Hepatocyte (in vitro differentiated cells): ENCODE measurements around the gene CASTOR1. TPM values are rescaled to one million over a fixed set of nuclear protein-coding genes. Genes with fewer than 3 reads are reported as not detected.

Source experiments
- DNase-seq: peaks from one replicate; pipeline ENCODE4 v3.0.0-alpha.2; 2016; ENCODE audit warnings: low spot score
- H2AFZ ChIP-seq: fragments of 200-600 bp; sonication (generic); 2 replicates; pipeline ENCODE4 v1.6.0; 2016; ENCODE audit warnings: antibody characterized with exemption, mild to moderate bottlenecking
- H3K27ac ChIP-seq: fragments of 200-600 bp; sonication (generic); 2 replicates; pipeline ENCODE4 v1.5.1; 2016; ENCODE audit warnings: mild to moderate bottlenecking
- H3K27me3 ChIP-seq: fragments of 200-600 bp; sonication (generic); 2 replicates; pipeline ENCODE4 v1.6.1; 2016
- H3K36me3 ChIP-seq: fragments of 200-600 bp; sonication (generic); replicated peaks from 2 replicates; pipeline ENCODE4 v1.5.1; 2016; ENCODE audit warnings: low read depth; ENCODE audit not compliant: insufficient read depth
- H3K4me1 ChIP-seq: fragments of 200-600 bp; sonication (generic); 2 replicates; pipeline ENCODE4 v1.5.1; 2016; ENCODE audit warnings: mild to moderate bottlenecking, moderate library complexity; ENCODE audit not compliant: insufficient read depth
- H3K4me2 ChIP-seq: fragments of 200-600 bp; sonication (generic); 2 replicates; pipeline ENCODE4 v1.6.0; 2016
- H3K4me3 ChIP-seq: fragments of 200-600 bp; sonication (generic); 2 replicates; pipeline ENCODE4 v1.5.1; 2016; ENCODE audit warnings: mild to moderate bottlenecking
- H3K79me2 ChIP-seq: fragments of 200-600 bp; sonication (generic); 2 replicates; pipeline ENCODE4 v1.6.0; 2017; ENCODE audit warnings: mild to moderate bottlenecking
- H3K9me2 ChIP-seq: fragments of 200-600 bp; sonication (generic); replicated peaks from 2 replicates; pipeline ENCODE4 v1.6.0; 2017; ENCODE audit warnings: mild to moderate bottlenecking; ENCODE audit not compliant: insufficient read depth
- H3K9me3 ChIP-seq: fragments of 200-600 bp; sonication (generic); 2 replicates; pipeline ENCODE4 v1.5.1; 2016; ENCODE audit warnings: low read depth, mild to moderate bottlenecking
- H4K20me1 ChIP-seq: fragments of 200-600 bp; sonication (generic); 2 replicates; pipeline ENCODE4 v1.6.0; 2016; ENCODE audit warnings: mild to moderate bottlenecking; ENCODE audit not compliant: insufficient read depth, poor library complexity, severe bottlenecking
- EZH2 ChIP-seq: fragments of 200-600 bp; sonication (generic); IDR thresholded peaks from 2 replicates; pipeline ENCODE4 v1.6.1; 2016; ENCODE audit warnings: antibody characterized with exemption, mild to moderate bottlenecking, borderline replicate concordance
- EZH2phosphoT487 ChIP-seq: fragments of 200-600 bp; sonication (generic); IDR thresholded peaks from one replicate; pipeline ENCODE4 v1.6.1; 2018; ENCODE audit warnings: antibody characterized with exemption, mild to moderate bottlenecking, low read depth, moderate library complexity; ENCODE audit not compliant: unreplicated experiment, severe bottlenecking
- WGBS: methylation state at CpG from one replicate; pipeline ENCODE4 v1.1.6; 2016; ENCODE audit warnings: low lambda C conversion rate; ENCODE audit errors: missing lambda C conversion rate; 5-methylcytosine and 5-hydroxymethylcytosine counted together
- polyA plus RNA-seq: library from polyadenylated mRNA; unstranded; fragments of >200 nt; fragmentation: Nextera tagmentation; extraction: Ambion mirVana; gene quantifications from 2 replicates; pipeline ENCODE4 v1.2.1, GENCODE V29; 2016
- total RNA-seq: library from RNA; depleted of rRNA; stranded (reverse); fragments of >200 nt; gene quantifications from 2 replicates; pipeline ENCODE4 v1.2.3, GENCODE V29; 2014
- TF ChIP-seq, protein P1 (sequence below): fragments of 200-600 bp; sonication (generic); IDR thresholded peaks from 2 replicates; pipeline ENCODE4 v1.5.1; 2016; ENCODE audit warnings: antibody characterized with exemption, mild to moderate bottlenecking; ENCODE audit not compliant: poor library complexity

CASTOR1 gene
- total and polyA plus RNA-seq, 2 experiments from 2014 or later: 30.9 to 53.5 TPM

DNA sequence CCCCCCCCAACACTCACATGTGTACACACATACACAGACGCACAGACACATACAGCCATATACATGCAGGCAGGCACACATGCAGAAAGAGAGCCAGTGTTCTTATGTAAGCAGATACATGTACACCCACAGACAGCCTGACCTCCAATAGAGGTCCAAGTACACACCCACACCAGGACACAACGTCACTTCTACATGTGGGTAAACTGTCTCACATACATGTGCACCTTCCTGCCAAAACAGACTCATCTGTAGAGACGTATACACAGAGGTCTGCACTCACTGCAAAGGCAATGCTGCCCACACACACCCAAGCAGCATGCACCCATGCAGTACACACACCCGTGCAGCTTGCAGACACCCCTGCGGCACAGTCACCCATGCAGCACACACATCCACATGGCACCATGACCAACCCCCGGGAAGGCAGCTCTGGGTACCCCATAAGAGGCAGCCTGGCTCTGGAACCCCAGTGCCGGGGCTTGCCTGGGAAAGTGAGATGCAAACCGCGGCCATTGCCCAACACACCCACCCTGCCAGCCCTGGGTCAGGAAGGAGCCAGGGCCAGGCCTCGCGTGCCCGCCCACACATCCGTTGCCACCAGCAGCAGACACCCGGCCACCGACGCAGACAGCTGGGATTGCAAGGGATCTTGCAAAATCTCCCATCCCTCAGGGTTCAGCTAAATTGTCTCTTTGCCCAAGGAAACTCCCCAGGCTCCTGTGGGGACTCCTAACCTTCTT lies 10.1 kb downstream of the CASTOR1 start:
- H3K79me2 ChIP-seq: no peaks in the 10 kb centered on the region
- no peak for DNase-seq
- H3K36me3 ChIP-seq: no peaks in the 10 kb centered on the region
- H3K9me2 ChIP-seq: no peaks in the 10 kb centered on the region
- no peak overlapping the region for H3K4me2 ChIP-seq
- peaks cover 7% of the 10 kb centered on the region for H3K4me1 ChIP-seq
- no peaks in the 10 kb centered on the region for H4K20me1 ChIP-seq
- H3K27ac ChIP-seq: no peak overlapping the region
- no peak overlapping the region for H2AFZ ChIP-seq
- no peak for TF ChIP-seq EZH2phosphoT487
- no peak for TF ChIP-seq EZH2
- TF ChIP-seq, protein P1, sequence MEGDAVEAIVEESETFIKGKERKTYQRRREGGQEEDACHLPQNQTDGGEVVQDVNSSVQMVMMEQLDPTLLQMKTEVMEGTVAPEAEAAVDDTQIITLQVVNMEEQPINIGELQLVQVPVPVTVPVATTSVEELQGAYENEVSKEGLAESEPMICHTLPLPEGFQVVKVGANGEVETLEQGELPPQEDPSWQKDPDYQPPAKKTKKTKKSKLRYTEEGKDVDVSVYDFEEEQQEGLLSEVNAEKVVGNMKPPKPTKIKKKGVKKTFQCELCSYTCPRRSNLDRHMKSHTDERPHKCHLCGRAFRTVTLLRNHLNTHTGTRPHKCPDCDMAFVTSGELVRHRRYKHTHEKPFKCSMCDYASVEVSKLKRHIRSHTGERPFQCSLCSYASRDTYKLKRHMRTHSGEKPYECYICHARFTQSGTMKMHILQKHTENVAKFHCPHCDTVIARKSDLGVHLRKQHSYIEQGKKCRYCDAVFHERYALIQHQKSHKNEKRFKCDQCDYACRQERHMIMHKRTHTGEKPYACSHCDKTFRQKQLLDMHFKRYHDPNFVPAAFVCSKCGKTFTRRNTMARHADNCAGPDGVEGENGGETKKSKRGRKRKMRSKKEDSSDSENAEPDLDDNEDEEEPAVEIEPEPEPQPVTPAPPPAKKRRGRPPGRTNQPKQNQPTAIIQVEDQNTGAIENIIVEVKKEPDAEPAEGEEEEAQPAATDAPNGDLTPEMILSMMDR: no peak
- 90% methylated on average over 16 of the region's 16 CpGs for WGBS
- H3K27me3 ChIP-seq: no peaks in the 10 kb centered on the region
- H3K4me3 ChIP-seq: no peak overlapping the region
- H3K9me3 ChIP-seq: no peaks in the 10 kb centered on the region

DNA sequence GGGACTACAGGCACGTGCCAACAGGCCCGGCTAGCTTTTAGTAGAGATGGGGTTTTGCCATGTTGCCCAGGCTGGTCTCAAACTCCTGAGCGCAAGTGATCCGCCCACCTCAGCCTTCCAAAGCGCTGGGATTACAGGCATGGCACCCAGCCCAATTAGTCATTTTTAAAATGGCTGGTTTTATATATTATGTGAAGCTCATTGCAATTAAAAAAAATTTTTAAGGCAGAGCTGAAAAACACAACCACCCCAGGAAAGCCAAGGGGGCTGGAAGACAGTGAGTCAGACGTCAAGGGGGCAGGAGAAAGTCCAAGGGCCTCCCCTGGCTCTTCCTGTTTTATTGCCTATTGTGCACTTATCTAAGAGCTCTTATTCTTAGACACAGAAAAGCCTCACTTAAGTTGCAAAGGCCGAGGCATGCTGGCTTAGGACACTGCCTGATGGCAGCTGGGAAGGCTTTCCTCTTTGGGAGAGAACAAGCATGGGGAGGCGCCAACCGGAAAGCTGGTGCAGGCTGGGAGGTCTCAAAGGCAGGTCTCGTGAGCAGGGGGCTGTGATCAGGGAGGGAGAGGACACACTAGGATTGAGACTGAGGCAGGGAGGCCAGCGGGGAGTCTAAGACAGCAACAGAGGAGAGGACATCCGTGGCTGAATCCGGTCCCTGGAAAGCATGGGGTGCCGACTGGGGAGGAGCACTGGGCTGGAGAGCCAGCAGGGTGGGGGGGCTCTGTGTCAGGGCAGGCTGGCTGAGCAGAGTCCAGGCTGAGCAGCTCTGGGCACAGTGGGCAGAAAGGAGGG lies 11.6 kb downstream of the CASTOR1 start:
- Histone ChIP-seq H3K36me3 (no peaks in the 10 kb centered on the region), H3K4me3 (no peak overlapping the region), H3K27me3 (no peaks in the 10 kb centered on the region), H4K20me1 (no peaks in the 10 kb centered on the region), H2AFZ (no peak overlapping the region), H3K9me2 (no peaks in the 10 kb centered on the region), H3K27ac (peak overlapping the region; percentile 82), H3K4me1 (peaks cover 7% of the 10 kb centered on the region), H3K9me3 (no peaks in the 10 kb centered on the region), H3K79me2 (no peaks in the 10 kb centered on the region), H3K4me2 (peak overlapping the region; percentile 63)
- TF ChIP-seq, protein P1: no peak
- TF ChIP-seq EZH2 (no peak), EZH2phosphoT487 (no peak)
- 60% methylated on average over 14 of the region's 14 CpGs for WGBS
- DNase-seq: peak; percentile 68

DNA sequence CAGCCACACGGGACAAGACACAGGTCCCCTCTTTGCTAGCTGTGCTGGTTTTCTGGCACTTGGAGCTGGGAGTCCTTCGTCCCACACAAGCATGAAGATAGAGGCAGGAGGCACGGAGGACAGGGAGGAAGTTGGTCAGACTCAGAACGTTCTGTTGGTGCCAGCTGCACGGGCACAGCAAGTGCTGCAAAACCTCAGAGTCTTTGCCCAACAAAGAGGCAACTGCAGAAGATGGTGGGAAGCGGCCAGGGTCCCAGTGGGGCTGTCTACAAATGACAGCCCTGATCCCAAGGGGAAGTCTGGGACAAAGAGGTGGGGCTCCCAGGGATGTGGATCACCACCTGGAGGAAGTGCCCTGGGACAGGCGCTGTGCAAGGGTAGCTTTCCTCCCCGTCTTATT lies 13.3 kb downstream of the CASTOR1 start:
- WGBS: 82% methylated on average over 8 of the region's 8 CpGs
- peaks cover 7% of the 10 kb centered on the region for H3K4me1 ChIP-seq
- H3K27ac ChIP-seq: no peak overlapping the region
- no peak for TF ChIP-seq EZH2phosphoT487
- TF ChIP-seq, protein P1: no peak
- no peak for TF ChIP-seq EZH2
- H3K27me3 ChIP-seq: no peaks in the 10 kb centered on the region
- no peaks in the 10 kb centered on the region for H3K79me2 ChIP-seq
- no peaks in the 10 kb centered on the region for H3K9me3 ChIP-seq
- no peaks in the 10 kb centered on the region for H4K20me1 ChIP-seq
- no peaks in the 10 kb centered on the region for H3K36me3 ChIP-seq
- DNase-seq: no peak
- no peak overlapping the region for H2AFZ ChIP-seq
- H3K9me2 ChIP-seq: no peaks in the 10 kb centered on the region
- H3K4me2 ChIP-seq: no peak overlapping the region
- no peak overlapping the region for H3K4me3 ChIP-seq
